ENCODE measurements around the gene SLC22A7. TPM values are rescaled to one million over a fixed set of nuclear protein-coding genes. Genes with fewer than 3 reads are reported as not detected.

SLC22A7 gene
- polyA plus RNA-seq, 1 donor from 2014 or later: 2.3 TPM

- Histone ChIP-seq H3K36me3 (ENCODE audit: insufficient read depth, low read length) (no peaks in the 10 kb centered on the region), H3K4me2 (ENCODE audit: low read length) (no peak overlapping the region), H3K27ac (ENCODE audit: low read length) (no peak overlapping the region), H3K4me3 (ENCODE audit: low read length) (no peak overlapping the region), H3F3A (ENCODE audit: insufficient read depth, low read length, poor library complexity, severe bottlenecking) (no peaks in the 10 kb centered on the region), H2AFZ (ENCODE audit: low read depth, low read length) (no peak overlapping the region), H3K9me2 (ENCODE audit: insufficient read depth, low read length) (no peaks in the 10 kb centered on the region), H3K27me3 (ENCODE audit: insufficient read depth, low read depth, low read length) (no peaks in the 10 kb centered on the region), H3K9me3 (ENCODE audit: low read length) (no peaks in the 10 kb centered on the region), H3K79me2 (replicated peaks; ENCODE audit: insufficient read depth, low read length) (no peaks in the 10 kb centered on the region), H4K20me1 (ENCODE audit: insufficient read depth) (peaks cover 5% of the 10 kb centered on the region), H3K9ac (ENCODE audit: low read length) (no peak overlapping the region)
- TF ChIP-seq REST (IDR thresholded peaks at IDR 0.05; ENCODE audit: borderline replicate concordance) (no peak), SMC3 (conservative IDR thresholded peaks at IDR 0.05; ENCODE audit: poor library complexity) (no peak), POLR2AphosphoS5 (IDR thresholded peaks at IDR 0.05) (no peak), TAF1 (IDR thresholded peaks at IDR 0.05; ENCODE audit: low read depth) (no peak), EZH2 (IDR thresholded peaks at IDR 0.05; ENCODE audit: borderline replicate concordance, insufficient read depth, low read length, poor library complexity, severe bottlenecking) (no peak), RAD21 (conservative IDR thresholded peaks at IDR 0.05) (no peak), MXI1 (conservative IDR thresholded peaks at IDR 0.05; ENCODE audit: poor library complexity, severe bottlenecking) (no peak), EP300 (conservative IDR thresholded peaks at IDR 0.05; ENCODE audit: poor library complexity, severe bottlenecking) (no peak), CTCF (IDR thresholded peaks at IDR 0.05; ENCODE audit: poor library complexity, severe bottlenecking) (no peak)
Measured at GRCh38 chr6:43264599-43265145, 33.4 kb upstream of the SLC22A7 start.

- Histone ChIP-seq H3K4me3 (ENCODE audit: low read length) (no peak overlapping the region), H4K20me1 (ENCODE audit: insufficient read depth) (peaks cover 5% of the 10 kb centered on the region), H2AFZ (ENCODE audit: low read depth, low read length) (no peak overlapping the region), H3K4me2 (ENCODE audit: low read length) (no peak overlapping the region), H3K36me3 (ENCODE audit: insufficient read depth, low read length) (no peaks in the 10 kb centered on the region), H3K27me3 (ENCODE audit: insufficient read depth, low read depth, low read length) (no peaks in the 10 kb centered on the region), H3K9ac (ENCODE audit: low read length) (no peak overlapping the region), H3K9me3 (ENCODE audit: low read length) (no peaks in the 10 kb centered on the region), H3K27ac (ENCODE audit: low read length) (no peak overlapping the region), H3F3A (ENCODE audit: insufficient read depth, low read length, poor library complexity, severe bottlenecking) (no peaks in the 10 kb centered on the region), H3K9me2 (ENCODE audit: insufficient read depth, low read length) (no peaks in the 10 kb centered on the region), H3K79me2 (replicated peaks; ENCODE audit: insufficient read depth, low read length) (no peaks in the 10 kb centered on the region)
- no peak for TF ChIP-seq EP300 (conservative IDR thresholded peaks at IDR 0.05; ENCODE audit: poor library complexity, severe bottlenecking)
- no peak for TF ChIP-seq MXI1 (conservative IDR thresholded peaks at IDR 0.05; ENCODE audit: poor library complexity, severe bottlenecking)
- no peak for TF ChIP-seq RAD21 (conservative IDR thresholded peaks at IDR 0.05)
- TF ChIP-seq SMC3 (conservative IDR thresholded peaks at IDR 0.05; ENCODE audit: poor library complexity): no peak
- no peak for TF ChIP-seq TAF1 (IDR thresholded peaks at IDR 0.05; ENCODE audit: low read depth)
- no peak for TF ChIP-seq POLR2AphosphoS5 (IDR thresholded peaks at IDR 0.05)
- TF ChIP-seq EZH2 (IDR thresholded peaks at IDR 0.05; ENCODE audit: borderline replicate concordance, insufficient read depth, low read length, poor library complexity, severe bottlenecking): no peak
- no peak for TF ChIP-seq REST (IDR thresholded peaks at IDR 0.05; ENCODE audit: borderline replicate concordance)
- no peak for TF ChIP-seq CTCF (IDR thresholded peaks at IDR 0.05; ENCODE audit: poor library complexity, severe bottlenecking)
Measured at GRCh38 chr6:43265564-43265963, 32.5 kb upstream of the SLC22A7 start.

Measured in neural cell (in vitro differentiated cells).